Stimulated activated CD4-positive, alpha-beta T cell treated with anti-CD3 and anti-CD28 coated beads, Interleukin-2, amount 100 ng/mL, for 48 hours (primary cell): Measurements from ENCODE around the gene TPPP3.
A peak's percentile ranks its signal among the peaks of the same experiment; 100 is the strongest.

ENCODE experiments used
- DNase-seq, 2 donors: peaks; one replicate each; pipeline ENCODE4 v3.0.0-alpha.2; 2020

TPPP3 gene

GRCh38 chr16:67403976-67404555 is 10.8 kb upstream of the TPPP3 start:
- no peak for DNase-seq

DNA sequence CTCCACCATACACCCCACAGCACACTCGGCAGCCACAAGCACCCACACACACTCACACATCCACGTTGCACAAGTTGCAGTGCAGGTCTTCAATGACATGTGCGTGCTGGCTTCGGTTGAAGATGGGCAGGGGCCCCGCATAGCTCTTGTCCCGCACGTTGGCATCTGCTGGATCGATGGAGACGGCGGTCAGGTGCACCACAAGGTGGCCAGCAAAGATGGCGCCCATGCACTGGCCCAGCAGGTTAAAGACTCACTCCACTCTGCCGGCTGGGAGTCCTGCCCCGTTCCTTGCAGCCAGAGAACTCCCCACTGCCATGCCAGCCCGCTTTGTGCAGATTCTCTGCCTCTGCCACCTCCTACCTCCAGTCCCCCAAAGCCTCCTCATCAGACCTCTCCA is 7.6 kb upstream of the TPPP3 start:
- DNase-seq: no peak

- no peak for DNase-seq
These were observed 6.7 kb upstream of the TPPP3 start for GRCh38 chr16:67399749-67400704.

DNA sequence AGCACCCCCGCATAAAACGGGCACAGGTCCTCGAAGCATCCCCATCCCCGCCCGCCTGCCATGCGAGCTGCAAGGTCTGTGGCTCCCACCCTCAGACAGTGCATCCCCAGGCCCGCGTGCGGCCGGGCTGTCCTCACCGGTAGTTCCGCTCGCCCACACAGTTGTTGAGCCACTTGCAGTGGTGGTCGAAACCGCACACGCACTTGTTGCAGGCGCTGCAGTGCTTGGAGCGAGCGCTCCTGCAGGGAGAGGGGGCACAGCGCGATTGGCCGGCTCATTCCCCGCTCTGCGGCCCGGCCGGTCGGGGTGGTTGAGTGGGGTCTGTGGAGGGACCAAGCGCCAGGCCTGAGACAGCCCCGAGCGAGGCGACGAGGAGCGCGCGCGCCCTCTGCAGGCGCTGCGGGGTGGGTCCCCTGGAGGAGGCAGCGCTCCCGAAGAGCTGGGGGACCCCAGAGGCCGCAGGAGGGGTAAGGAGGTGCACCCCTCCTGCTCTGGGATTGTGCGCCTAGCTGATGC is 6.0 kb upstream of the TPPP3 start:
- peak; percentile 41 to 62 for DNase-seq

DNA sequence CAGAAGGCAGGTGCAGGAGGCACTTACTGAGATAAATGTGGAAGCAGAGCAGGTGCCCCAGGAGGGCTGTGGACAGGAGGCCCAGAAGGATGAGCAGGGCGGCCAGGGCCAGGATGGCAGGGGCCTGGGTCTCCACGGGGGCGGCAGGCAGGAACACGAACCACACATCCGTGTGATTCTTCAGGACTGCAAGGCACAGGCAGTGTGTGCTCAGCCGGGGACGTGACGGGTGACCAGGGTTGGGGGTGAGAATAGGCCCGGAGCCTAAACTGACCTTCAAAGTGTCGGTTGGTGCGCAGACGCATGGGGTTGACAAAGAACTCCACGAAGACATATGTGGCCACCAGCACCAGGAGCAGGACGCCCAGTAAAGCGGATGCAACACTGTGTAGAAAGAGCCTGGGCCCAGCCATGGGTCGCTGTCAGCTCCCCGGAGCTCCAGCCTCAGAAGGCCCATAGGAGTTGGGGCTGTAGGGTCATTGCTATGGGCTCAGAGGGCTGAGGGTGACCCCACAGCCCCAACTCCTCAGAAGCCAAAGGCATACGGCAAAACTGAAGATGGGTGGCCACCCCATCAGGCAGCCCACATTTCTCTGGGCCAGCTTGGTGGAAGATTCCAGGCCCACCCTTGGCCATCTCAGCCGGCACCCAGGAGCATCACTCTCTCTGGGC is 5.4 kb upstream of the TPPP3 start:
- DNase-seq: no peak

DNA sequence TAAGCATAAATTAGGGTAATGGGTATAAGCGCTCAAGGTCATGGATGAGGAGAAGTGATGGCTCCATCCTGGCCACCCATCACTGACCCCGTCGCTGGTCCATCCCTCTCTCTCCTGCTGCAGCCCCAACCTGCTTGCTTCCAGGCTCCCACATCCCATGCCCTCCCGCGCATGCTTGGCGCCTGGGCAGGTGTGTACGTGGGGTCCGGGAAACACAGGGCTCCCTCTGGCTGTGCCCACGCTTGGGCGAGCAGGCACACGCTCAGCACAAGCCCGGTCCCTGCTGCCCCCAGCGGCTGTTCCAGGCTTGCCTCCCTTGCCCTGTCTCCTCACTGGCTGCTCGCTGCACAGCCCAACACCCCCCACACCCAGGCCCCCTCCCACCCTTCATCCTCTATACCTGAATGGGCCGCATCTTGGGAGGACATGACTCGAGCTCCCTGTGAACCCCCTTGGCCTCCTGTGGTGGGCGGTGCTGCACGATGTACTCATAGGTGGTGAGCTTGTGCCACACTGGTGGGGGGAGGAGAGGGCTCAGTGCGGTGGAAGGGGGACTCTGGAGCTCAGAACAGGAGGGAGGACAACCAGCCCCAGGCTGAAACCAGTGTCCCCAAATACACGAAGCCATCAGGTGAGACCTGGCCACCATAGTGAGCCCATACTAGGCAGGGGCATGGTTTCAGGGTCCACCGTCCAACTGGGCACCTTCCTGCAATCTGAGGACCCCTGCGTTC is 4.7 kb upstream of the TPPP3 start:
- no peak for DNase-seq

DNA sequence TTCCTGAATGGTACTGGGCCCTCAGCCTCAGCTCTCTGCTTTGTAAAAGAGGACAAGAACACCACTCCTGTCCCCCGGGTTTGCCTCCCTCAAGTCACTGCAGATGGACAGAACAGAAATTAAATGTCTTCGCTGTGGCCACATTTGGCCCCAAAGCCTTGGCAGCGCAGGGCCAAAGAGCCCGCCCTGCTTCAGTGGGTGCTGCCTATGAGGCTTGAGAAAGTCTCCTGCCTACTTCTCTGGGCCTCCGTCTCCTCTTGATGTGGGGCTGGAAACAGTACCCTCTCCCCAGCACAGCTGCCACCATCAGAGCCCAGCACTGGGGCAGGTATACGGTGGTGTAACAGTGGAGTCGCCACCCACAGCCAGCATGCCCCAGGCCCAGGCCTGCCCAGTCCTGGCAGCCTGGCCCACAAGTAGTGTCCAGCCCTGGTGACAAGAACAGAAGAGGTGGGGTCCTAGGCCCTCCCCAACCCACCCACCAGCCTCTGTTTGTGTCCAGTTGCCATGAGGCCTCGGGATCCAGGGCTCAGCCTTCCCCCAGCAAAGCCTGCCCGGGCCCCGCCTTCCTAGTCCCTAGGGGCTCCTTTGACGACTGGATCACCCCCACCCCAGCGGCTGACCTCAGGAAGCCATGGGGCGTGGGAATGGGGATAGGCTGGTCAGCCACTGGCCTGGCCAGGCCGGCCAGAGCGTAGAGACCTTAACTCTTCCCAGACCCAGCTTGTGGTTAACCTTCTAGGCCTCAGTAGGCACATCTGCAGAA is 3.9 kb upstream of the TPPP3 start:
- no peak for DNase-seq

DNA sequence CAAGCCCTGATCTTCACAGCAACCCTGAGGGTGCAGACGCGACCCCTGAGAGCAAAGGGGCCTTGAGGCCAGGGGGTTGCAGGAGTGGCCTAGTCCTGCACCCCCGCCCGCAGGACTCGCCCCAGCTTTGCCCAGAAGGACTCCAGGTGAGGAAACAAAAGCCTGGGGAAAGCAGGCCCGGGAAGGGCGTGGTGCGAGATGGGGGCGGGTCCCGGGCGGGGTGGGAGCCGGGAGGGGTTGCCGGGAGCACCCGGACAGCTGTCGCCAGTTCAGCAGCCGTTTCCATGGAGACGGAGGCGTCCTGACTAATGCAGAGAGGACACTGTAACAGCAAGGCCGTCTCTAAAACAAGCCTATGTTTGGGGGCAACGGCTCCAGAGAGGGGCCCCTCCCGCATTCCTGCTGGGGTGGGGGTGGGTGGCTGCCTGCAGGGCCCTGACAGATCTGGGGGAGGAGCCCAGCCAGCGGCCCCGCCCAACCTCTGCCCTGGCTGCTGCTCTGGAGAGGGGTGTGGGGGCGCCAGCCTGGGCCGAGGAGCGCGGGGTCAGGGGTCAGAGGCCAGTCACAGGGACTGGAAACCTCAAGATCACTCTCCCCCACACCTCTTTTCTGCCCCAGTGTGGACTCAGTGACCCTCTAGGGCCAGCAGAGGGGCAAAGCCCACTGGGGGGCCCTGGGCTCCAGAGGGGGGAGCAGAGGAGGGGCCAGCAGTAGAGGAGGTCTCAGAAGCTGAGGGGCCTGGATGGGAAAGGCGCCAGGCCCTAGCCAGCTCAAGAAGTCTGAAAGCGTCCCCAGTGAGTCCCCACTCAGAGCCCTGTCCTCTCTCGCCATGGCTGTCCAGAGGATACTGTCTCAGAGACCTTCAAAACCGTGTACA is 3.1 kb upstream of the TPPP3 start:
- no peak for DNase-seq

DNA sequence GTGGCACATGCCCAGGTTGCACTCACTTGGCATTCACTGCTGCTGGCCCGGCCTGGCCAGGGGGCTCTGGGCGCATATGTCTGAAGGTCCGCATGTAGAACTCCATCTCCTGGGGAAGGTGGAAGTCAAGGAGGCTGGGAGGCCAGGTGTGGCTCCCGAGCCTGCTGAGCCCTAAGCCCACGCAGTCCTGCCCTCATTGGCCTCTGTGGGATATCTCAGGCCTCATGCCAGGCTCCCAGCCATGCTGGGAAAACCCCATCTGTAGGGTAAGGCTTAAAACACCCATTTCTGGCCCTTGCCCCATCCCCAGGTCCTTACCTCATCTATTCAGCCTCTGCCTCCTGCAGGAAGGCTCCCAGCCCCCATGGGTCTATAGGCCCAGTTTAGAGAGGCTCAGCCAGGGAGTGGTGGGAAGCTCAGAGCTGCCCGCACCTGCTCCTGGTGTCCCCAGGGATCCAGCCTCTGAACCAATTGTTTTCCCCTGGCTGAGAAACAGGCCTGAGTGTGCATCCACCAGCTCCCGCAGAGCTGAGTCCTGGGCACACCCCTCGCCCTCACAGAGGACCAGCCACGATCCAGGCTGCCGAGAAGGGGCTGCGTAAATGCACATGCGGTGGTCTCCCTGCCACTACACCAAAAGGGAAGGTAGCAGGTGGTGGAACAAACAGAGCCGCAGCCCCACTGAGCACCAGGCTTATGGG is 2.3 kb upstream of the TPPP3 start:
- no peak for DNase-seq

DNA sequence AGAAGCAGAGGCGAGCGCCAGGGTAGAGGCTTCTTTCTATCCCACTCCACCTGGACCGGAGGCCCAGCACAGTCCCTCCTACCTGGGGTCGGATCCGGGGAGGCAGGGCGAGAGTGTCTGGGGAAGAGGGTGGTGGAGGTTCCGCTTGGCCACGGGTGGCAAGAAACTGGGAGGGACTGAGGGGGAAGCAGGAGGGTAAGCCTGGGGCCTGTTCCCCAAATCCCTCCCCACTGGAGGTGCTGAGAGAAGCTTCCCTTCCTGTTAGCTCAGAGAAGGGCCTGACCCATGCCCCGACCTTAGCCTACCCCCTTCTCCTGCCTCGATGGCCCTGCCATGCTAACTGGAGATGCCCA is 1.8 kb upstream of the TPPP3 start:
- DNase-seq: no peak

DNA sequence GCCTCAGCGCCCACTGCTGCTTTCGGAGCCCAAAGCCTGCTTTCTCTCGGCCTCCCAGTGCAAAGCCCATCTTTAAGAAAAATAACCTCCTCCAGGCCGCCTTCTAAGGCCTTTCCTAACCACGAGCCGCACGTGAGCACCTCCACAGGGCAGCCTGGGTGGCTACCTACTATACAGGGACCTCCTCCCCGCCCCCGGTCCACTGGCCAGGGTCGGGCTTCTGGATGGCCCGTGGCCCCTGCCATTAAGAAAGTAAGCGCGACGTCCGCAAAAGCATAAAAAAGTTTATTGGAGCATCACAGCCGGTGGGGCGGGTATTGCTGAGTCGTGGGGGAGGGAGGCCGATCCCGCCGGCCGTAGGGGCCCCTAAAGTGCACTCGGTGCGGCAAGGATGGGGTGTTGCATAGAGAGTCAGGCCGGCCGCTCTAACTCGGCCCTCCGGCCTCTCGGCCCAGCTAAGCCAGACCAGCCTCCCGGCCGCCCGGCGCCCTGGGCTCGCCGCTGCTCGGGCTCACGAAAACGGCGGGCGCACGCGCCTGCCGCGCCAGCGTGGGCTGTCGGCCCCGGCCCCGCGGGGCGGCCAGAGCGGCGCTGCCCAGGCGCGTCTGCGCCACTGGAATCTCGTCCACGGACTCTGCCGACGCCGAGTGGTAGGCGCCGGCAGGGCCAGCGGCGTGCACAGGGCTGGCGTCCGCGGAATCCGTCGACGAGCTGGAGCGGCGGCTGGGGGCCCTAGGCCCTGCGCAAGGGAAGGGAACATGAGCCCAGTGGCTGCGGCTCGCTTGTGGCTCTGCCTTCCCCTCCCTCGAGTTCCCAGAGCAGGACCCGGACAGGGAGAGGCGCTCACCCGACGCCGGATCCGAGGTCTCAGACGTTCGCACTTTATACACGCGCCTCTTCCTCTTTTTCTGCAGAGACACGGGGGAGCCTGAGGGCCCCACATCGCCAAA is 1.1 kb upstream of the TPPP3 start:
- no peak for DNase-seq

DNA sequence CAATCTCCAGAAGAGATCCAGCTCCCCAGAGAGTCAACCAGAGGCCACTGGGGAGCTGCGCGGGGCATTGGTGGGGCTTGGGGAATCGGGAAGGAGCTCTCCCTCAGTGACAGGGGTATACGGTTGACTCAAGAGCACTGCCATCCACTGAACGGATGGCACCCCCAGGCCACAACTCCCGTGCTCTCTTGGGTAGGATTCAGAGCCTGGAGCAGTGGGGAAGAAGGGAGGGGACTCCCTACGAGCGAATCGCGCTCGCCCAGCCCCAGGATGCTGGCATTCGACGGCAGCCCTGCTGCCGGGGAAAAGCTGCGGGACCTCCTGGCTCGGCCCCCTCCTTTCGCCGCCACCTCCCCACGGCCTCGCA is 473 bp upstream of the TPPP3 start:
- no peak for DNase-seq

DNA sequence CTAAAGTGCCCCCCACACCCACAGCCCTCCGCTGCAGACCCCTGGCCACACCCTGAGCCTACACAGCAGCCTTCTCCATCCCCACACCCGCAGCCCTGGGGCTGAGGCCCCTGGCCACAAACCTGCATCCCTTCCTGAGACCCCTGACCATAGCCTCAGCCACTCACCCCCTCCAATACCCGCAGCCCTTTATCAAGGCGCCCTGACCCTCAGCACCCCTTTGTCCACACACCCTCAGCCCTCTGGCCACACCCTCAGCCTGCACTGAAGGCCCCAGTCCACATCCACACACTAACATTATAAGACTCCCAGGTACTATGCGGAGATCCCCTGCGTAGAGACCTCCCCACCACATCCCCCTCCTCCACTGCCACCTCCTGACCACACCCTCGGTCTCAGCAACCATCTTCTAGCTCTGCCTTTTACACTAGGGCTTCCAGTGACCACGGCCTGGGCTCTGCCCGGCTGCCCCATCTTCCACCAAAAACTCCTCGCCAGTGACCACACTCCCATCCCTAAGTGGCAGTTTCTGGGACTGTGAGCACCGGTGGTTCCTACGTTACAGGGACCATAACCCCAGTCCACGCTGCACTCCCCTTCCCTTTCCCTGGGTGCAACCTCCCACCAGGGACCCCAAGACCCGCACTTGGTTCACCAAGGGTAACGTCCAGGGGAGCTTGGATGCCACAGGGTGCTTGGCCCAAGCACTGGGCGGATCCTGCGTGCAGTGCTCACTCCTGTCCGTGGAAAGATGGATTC is 818 bp downstream of the TPPP3 start:
- no peak for DNase-seq

DNA sequence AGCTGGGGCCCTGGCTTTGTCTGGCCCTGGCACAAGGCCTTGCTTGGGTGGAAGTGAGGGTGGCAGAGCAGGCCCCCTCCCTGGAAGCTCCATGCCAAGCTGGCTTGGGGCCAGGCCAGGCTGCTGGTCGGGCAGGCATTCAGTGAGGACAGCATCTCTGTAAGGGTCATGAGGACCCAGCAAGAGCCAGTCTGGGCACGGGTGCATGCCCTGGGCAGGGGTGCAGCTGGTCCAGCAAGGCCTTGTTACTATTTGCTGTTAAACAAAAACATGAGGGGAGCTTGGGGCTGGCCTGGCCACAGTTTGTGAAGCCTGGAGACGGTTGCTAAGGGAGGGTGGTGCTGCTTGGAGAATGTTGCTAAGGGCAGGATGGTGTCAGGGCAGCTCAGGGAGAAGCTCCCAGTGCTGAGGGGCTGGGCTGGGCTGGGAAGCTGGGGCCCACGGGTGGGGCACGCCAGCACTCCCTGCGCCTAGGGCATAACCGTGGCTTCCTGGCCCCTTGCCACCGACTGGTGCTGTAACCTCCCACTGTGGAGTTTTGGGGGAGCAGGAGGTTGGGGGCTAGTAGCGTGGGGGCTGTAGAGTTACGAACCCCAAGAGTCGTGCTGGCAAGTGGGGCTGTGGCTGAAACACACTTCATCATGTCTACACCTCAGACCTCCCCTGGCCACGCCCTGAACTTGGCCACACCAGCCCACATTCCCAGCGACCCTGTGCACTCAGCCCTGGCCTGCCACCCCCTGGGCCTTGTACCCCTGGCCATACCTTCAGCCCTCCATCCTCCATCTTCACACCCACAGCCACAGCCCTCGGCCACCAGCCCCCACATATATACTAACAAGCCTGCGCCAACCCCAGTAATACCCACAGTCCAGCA is 1.6 kb downstream of the TPPP3 start:
- no peak for DNase-seq

- DNase-seq: no peak
These were observed 2.4 kb downstream of the TPPP3 start for GRCh38 chr16:67390816-67391423.

- no peak for DNase-seq
These were observed 3.1 kb downstream of the TPPP3 start for GRCh38 chr16:67389911-67390815.
